ENCODE data around the gene SLC38A4.

GRCh38 chr12:46783871-46784270, 41.9 kb downstream of the SLC38A4 start:
- TF ChIP-seq EZH2 (IDR thresholded peaks at IDR 0.05) (no peak), POLR2A (IDR thresholded peaks at IDR 0.05; ENCODE audit: borderline replicate concordance, extremely low read depth, insufficient read depth, insufficient read length) (no peak), CTCF (IDR thresholded peaks at IDR 0.05 in 2 of 3, conservative IDR thresholded peaks at IDR 0.05 in 1 of 3; ENCODE audit: borderline replicate concordance in 1 of 3, insufficient read depth in 1 of 3, low read depth in 2 of 3, low read length in 2 of 3) (no peak), REST (IDR thresholded peaks at IDR 0.05; ENCODE audit: low read depth) (no peak), JUND (IDR thresholded peaks at IDR 0.05) (no peak), ZFX (IDR thresholded peaks at IDR 0.05) (no peak), ZBTB33 (IDR thresholded peaks at IDR 0.05; ENCODE audit: extremely low read depth, insufficient replicate concordance, low read length) (no peak)

Data from HCT116 (cell line).